Lower lobe of right lung (tissue), 2 donors: Measurements from ENCODE around the gene TDRD1. TPM values are rescaled to one million over a fixed set of nuclear protein-coding genes. Genes with fewer than 3 reads are reported as not detected.

Experiments
- ATAC-seq, 2 donors: fragments of 200-7000 bp; cut with Tn5 transposase; one replicate each; pipeline ENCODE4 v1.9.1; 2020 to 2022; ENCODE audit warnings: mild to moderate bottlenecking in 2 of 2, moderate library complexity in 2 of 2
- DNase-seq: peaks from one replicate; pipeline ENCODE4 v3.0.0-alpha.2; 2020
- H3K27ac ChIP-seq: fragments of 200-600 bp; one replicate; pipeline ENCODE4 v1.8.0; 2022
- H3K27me3 ChIP-seq: fragments of 200-600 bp; one replicate; pipeline ENCODE4 v1.8.0; 2022; ENCODE audit warnings: low read depth
- H3K36me3 ChIP-seq: fragments of 200-600 bp; one replicate; pipeline ENCODE4 v1.8.0; 2022; ENCODE audit warnings: mild to moderate bottlenecking
- H3K4me1 ChIP-seq: fragments of 200-600 bp; one replicate; pipeline ENCODE4 v1.8.0; 2022
- H3K4me3 ChIP-seq: fragments of 200-600 bp; one replicate; pipeline ENCODE4 v1.8.0; 2022; ENCODE audit warnings: mild to moderate bottlenecking
- H3K9me3 ChIP-seq: fragments of 200-600 bp; one replicate; pipeline ENCODE4 v1.8.0; 2022
- intact Hi-C: fragments of 100-400 bp; cut with DNase I; formaldehyde crosslinking; loops from one replicate; pipeline ENCODE4 v1.11.0; 2022
- total RNA-seq: library from RNA; stranded (reverse); fragmentation: NEBNext Ultra II Directional; extraction: Animal tissue kit (Norgen Biotek cat#: 25700); gene quantifications from one replicate; pipeline ENCODE4 v1.2.1, GENCODE V29; 2021
- TF ChIP-seq, protein P1 (sequence below): fragments of 200-600 bp; IDR thresholded peaks from one replicate; pipeline ENCODE4 v1.8.0; 2022; ENCODE audit warnings: antibody characterized with exemption, mild to moderate bottlenecking
- donor health status: DM: no; HTN: yes; CAD: no; lungs with severe emphysema.

TDRD1 gene
- total RNA-seq, 1 donor from 2014 or later, result 0.09 TPM

DNA sequence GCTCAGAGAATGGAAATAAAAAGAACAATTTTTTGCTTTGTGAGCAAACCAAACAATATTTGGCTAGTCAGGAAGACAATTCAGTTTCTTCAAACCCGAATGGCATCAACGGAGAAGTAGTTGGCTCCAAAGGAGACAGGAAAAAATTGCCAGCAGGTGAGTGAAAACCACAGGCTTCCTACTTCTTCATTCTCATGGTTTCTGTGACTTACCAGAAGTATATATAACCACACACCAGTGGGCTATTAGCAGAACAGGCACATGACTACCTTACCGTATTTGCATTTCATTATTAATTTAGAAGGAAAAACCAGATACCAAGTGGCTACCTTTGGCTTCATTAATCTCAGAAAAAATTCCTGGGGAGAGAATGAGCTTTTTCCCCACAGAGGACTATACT, 8.8 kb downstream of the TDRD1 start:
- H3K4me3 ChIP-seq, result no peak overlapping the region
- no peaks in the 10 kb centered on the region for H3K9me3 ChIP-seq
- H3K36me3 ChIP-seq, result no peaks in the 10 kb centered on the region
- H3K4me1 ChIP-seq, result no peaks in the 10 kb centered on the region
- TF ChIP-seq, protein P1, sequence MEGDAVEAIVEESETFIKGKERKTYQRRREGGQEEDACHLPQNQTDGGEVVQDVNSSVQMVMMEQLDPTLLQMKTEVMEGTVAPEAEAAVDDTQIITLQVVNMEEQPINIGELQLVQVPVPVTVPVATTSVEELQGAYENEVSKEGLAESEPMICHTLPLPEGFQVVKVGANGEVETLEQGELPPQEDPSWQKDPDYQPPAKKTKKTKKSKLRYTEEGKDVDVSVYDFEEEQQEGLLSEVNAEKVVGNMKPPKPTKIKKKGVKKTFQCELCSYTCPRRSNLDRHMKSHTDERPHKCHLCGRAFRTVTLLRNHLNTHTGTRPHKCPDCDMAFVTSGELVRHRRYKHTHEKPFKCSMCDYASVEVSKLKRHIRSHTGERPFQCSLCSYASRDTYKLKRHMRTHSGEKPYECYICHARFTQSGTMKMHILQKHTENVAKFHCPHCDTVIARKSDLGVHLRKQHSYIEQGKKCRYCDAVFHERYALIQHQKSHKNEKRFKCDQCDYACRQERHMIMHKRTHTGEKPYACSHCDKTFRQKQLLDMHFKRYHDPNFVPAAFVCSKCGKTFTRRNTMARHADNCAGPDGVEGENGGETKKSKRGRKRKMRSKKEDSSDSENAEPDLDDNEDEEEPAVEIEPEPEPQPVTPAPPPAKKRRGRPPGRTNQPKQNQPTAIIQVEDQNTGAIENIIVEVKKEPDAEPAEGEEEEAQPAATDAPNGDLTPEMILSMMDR, result no peak
- intact Hi-C loops, result no loop called here
- no peak for DNase-seq
- no peak overlapping the region for H3K27ac ChIP-seq
- no peaks in the 10 kb centered on the region for H3K27me3 ChIP-seq
- no peak for ATAC-seq

DNA sequence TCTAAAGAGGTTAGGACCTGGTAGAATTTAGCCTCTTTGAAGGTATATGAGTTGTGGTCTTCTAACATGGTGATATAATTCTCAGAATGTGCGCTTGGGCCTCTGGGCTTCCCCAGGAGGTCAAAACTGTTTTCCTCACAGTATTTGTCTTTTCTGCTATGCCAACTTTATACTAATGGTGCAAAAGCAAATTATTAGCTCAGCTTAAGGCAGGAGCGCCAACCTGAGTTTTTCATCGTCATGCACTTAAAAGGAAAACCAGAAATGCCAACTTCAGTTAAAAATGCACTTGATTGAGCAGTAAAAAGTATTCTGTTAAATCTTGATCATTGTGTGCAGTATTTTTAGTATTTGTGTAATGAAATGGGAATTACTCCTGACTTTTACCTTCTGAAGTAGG, 9.7 kb downstream of the TDRD1 start:
- Histone ChIP-seq H3K36me3 (no peaks in the 10 kb centered on the region), H3K27me3 (no peaks in the 10 kb centered on the region), H3K9me3 (no peaks in the 10 kb centered on the region), H3K4me3 (no peak overlapping the region), H3K27ac (no peak overlapping the region), H3K4me1 (no peaks in the 10 kb centered on the region)
- ATAC-seq (no peak), DNase-seq (no peak)
- intact Hi-C loops, result no loop called here
- TF ChIP-seq, protein P1, result no peak

DNA sequence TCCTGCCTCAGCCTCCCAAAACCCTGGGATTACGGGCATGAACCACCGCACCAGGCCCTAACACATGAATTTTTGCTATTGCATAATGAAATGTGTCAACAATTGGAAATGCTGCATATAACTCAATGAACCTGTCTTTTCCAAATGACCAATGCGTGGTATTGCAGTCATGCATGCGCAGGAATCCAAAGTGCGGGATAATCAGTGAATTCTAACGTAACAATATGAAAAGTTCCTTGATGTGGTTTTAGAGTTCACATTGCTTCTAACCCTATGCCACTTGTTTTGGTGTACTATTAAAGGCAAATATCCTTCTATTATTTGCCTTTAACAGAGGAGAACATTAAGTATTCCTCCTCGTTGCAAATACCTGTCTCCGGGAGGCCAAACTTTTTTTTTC, 10.5 kb downstream of the TDRD1 start:
- ATAC-seq (peak; percentile 23 to 37), DNase-seq (no peak)
- H3K9me3 ChIP-seq, result no peaks in the 10 kb centered on the region
- no peaks in the 10 kb centered on the region for H3K4me1 ChIP-seq
- TF ChIP-seq, protein P1, result no peak
- intact Hi-C loops, result no loop called here
- no peaks in the 10 kb centered on the region for H3K36me3 ChIP-seq
- no peaks in the 10 kb centered on the region for H3K27me3 ChIP-seq
- H3K27ac ChIP-seq, result no peak overlapping the region
- no peak overlapping the region for H3K4me3 ChIP-seq

DNA sequence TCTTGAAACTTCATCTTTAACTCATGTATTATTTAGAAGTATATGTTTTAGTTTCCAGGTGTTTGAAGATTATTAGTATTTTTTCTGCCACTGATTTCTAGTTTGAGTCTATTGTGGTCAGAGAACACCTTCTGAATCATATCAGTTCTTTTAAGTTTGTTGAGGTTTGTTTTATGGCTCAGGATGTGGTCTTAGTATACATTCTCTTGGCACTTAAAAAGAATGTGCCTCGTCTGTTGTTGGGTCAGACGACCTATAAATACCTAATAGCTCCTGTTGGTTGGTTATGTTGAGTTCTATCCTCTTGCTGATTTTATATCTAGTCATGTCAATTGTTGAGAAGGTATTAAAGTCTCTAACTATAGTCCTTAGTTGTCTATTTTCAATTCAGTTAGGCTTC, 15.9 kb downstream of the TDRD1 start:
- ATAC-seq (no peak), DNase-seq (no peak)
- H3K4me1 ChIP-seq, result no peaks in the 10 kb centered on the region
- no peaks in the 10 kb centered on the region for H3K27me3 ChIP-seq
- TF ChIP-seq, protein P1, result no peak
- intact Hi-C loops, result no loop called here
- H3K9me3 ChIP-seq, result no peaks in the 10 kb centered on the region
- no peaks in the 10 kb centered on the region for H3K36me3 ChIP-seq
- H3K27ac ChIP-seq, result no peak overlapping the region
- no peak overlapping the region for H3K4me3 ChIP-seq

DNA sequence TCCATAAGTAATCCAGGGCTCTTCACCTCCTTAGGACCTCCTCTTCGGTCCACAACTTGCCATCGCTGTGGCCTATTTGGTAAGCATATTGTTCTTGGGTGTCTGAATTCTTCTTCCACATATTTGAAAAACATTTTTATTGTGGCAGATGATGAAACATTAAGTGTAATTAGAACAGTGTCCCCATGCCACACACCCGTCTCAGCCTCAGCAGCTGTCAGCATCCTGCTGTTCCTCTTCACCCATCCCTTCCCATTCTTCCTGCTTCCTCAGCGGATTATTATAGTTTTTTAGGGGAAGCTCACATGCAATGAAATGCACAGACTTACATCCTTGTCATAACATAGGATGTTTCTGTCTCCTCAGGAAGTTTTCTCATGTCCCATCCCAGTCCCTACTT, 20.1 kb downstream of the TDRD1 start:
- no peak for DNase-seq
- no peaks in the 10 kb centered on the region for H3K36me3 ChIP-seq
- H3K9me3 ChIP-seq, result no peaks in the 10 kb centered on the region
- no peak overlapping the region for H3K27ac ChIP-seq
- no peak overlapping the region for H3K4me3 ChIP-seq
- no peaks in the 10 kb centered on the region for H3K4me1 ChIP-seq
- intact Hi-C loops, result no loop called here
- no peaks in the 10 kb centered on the region for H3K27me3 ChIP-seq
- TF ChIP-seq, protein P1, result no peak
- ATAC-seq, result no peak

DNA sequence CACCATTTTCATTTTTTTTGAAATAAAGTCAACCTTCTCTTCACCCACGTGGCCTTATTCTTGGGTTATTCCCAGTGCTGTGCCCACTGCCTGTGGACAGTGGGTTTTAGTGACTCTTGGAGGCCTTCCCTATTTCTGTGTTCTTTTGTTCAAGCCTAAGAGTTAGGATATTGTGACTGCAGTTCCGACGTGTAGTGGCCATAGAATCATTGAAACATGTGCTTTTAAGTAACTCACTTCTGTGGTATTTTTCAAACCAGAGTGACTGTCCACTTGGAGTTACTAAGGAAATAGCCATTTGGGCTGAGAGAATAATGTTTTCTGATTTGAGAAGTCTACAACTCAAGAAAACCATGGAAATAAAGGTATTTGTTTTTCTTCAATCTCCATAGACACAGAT, 23.7 kb downstream of the TDRD1 start:
- H3K4me1 ChIP-seq, result no peaks in the 10 kb centered on the region
- H3K27me3 ChIP-seq, result no peaks in the 10 kb centered on the region
- TF ChIP-seq, protein P1, result no peak
- no peak overlapping the region for H3K27ac ChIP-seq
- H3K36me3 ChIP-seq, result no peaks in the 10 kb centered on the region
- intact Hi-C loops, result no loop called here
- H3K9me3 ChIP-seq, result no peaks in the 10 kb centered on the region
- DNase-seq (no peak), ATAC-seq (no peak)
- H3K4me3 ChIP-seq, result no peak overlapping the region
